Stimulated activated CD4-positive, alpha-beta T cell treated with anti-CD3 and anti-CD28 coated beads, Interleukin-2, amount 100 ng/mL, for 4 hours (primary cell): ENCODE measurements around the gene VAV1.
"Not testable (repeated sequence)": the region's sequence is repeated elsewhere in the genome, so short reads cannot be mapped to it uniquely, and the experiment has no call there.

Source experiments
- DNase-seq: peaks from one replicate; pipeline ENCODE4 v3.0.0-alpha.2; 2020; ENCODE audit warnings: low read depth

VAV1 gene

DNA sequence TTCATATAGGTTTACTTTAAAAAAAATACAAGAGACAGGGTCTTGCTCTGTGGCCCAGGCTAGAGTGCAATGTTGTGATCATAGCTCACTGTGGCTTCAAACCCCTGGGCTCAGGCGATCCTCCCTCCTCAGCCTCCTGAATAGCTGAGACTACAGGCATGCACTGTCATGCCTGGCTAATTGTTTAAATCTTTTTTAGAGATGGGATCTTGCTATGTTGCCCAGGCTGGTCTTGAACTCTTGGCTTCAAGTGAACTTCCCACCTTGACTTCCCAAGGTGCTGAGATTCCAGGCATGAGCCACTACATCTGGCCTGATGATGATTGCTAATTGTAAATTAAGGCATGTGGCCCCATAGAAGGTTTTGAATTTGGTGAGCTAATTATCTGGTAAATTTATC is 79.5 kb downstream of the VAV1 start:
- no peak for DNase-seq

DNA sequence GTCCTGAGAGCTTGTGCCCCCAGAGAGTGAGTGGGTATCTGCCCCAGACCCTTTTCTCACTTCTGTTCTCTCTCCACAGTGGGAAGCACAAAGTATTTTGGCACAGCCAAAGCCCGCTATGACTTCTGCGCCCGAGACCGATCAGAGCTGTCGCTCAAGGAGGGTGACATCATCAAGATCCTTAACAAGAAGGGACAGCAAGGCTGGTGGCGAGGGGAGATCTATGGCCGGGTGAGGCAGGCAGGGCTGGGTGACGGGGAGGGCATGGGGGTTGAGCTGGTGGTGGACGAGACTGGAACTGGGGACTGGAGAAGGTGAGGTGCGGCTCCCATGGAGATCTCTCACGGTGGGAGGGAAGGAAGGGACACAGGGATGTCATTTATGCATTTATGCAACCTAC is 81.4 kb downstream of the VAV1 start:
- no peak for DNase-seq

DNA sequence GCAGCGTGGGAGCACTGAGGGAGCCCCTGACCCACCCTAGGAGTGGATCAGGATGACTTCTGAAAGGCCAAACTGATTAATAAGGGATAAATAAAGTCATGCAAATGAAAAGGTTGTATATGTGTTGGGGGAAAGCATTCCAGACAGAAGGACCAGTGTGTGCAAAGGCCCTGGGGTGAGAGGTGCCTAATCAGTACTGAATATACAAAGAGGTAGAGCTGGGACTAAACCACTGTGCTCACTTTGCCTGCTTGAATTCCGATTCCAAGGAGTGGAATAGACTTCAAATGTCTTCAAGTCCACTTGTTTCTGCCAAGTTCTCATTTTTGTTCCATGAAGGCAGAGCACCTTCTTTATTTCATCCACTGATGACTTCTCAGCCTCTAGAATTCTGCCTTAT is 82.2 kb downstream of the VAV1 start:
- DNase-seq = no peak

GRCh38 chr19:6856749-6857372 is 84.4 kb downstream of the VAV1 start:
- no peak for DNase-seq

DNA sequence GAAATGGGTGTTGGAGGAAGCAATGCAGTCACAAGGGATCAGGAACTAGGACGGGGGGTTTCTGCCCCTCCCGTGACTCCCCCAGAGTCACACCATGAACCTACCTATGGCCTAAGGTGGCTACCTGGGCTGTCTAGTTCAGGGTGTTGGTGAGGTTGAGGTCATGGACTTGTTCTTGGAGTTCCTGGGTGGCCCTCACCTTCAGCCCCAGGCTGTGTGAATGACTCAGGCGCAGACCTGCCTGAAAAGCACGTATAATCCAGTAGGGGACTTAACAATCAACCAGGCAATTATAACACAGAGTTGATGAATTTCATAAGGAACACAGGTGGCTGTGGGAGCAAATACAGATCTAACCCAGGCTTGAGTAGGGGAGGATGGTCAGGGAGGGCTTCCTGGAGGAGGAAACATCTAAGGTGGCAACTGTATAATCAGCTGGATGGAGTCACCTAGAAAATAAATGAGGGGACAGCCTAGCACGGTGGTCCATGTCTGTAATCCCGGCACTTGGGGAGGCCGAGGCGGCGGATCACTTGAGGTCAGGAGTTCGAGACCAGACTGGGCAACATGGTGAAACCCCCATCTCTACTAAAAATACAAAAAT is 89.3 kb downstream of the VAV1 start:
- DNase-seq = no peak

DNA sequence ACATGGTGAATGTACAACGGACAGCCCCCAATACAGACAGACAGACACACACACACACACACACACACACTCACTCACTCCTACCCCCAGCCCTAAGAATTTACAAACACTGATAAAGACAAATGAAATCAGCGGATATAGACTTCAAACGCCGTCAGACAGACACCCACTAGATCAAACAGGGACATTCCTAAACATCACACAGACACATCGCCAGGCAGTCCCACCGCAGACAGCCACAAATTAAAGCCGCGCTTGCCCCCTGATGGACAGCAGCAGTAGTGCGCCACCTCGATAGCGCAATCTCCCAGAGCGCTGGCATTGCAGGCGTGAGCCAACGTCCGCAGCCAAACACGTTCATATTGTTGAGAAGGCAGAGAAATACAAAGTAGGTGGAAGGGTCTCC is 90.2 kb downstream of the VAV1 start:
- peak; percentile 87 for DNase-seq

GRCh38 chr19:6864325-6864940 is 91.9 kb downstream of the VAV1 start:
- DNase-seq = no peak

DNA sequence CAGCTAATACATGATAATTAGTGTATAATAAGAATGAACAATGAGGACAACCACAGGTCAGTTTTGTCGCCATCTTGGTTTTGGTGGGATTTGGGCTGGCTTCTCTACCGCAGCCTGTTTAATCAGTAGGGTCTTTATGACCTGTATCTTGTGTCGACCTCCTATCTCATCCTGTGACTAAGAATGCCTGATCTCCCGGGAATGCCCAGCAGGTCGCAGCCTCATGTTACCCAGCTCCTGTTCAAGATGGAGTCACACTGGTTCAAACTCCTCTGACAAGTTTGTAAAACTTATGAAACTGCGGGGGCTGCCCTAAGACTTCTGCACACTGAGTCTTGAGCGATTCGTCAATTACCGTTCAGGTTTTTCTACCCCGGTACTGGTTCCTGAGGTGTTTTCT is 93.3 kb downstream of the VAV1 start:
- no peak for DNase-seq

GRCh38 chr19:6866741-6867151 is 94.2 kb downstream of the VAV1 start:
- DNase-seq = no peak

DNA sequence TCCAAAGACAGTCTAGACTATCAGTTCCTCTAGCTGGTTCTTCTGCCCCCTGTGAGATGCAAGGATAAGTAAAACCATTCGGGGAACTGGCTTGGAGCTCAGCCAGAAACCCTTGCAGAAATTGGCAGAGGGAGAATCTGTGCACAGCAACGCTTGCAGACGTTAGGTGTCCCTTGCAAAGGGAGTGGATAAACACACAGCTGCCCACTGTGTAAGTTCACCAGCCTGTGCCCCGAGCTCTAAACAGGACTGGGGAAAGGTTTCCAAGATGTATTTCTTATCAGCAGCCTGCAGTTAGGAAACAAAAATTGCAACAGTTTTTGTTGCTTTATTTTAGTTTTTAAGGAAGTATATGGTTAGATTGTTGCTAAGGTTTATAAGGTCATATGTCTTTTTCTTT is 95.8 kb downstream of the VAV1 start:
- no peak for DNase-seq

DNA sequence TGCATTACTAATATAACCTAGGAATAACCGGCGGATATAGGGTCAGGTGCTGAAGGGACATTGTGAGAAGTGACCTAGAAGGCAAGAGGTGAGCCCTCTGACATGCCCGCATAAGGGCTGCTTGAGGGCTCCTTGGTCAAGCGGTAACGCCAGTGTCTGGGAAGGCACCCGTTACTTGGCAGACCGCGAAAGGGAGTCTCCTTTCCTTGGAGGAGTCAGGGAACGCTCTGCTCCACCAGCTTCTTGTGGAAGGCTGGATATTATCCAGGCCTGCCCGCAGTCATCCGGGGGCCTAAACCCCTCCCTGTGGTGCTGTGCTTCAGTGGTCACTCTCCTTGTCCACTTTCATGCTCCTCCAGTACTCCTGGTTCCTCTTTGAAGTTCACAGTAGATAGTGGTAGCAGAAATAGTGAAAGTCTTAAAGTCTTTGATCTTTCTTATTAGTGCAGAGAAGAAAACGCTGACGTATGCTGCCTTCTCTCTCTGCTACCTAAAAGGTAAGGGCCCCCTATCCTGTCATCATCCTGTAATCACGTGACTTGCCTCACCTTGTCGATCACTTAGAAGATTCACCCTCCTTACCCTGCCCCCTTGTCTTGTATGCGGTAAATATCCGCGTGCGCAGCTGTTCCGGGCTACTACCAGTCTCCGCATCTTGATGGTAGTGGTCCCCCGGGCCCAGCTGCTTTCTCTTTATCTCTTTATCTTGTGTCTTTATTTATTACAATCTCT is 96.8 kb downstream of the VAV1 start:
- DNase-seq = not testable (repeated sequence)

- no peak for DNase-seq
These were observed 101.4 kb downstream of the VAV1 start for GRCh38 chr19:6873708-6874431.

DNA sequence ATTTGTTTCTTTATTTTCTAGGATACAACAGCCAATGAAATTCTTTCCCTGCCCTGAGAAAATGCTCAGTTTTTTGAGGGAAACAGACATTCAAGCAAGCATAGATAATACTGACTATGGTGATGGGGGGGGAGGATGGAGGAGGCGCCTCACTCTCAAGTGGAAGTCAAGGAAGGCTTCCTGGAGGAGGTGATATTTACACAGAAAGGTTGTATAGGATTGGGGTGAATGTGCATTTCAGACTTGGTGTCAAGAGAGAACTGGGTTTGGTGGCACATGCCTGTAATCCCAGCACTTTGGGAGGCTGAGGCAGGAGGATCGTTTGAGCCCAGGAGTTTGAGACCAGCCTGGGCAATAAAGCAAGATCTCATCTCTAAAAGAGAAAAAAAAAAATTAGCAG is 102.7 kb downstream of the VAV1 start:
- no peak for DNase-seq

- DNase-seq = no peak
These were observed 104.2 kb downstream of the VAV1 start for GRCh38 chr19:6876748-6877147.

- DNase-seq = no peak
These were observed 105.3 kb downstream of the VAV1 start for GRCh38 chr19:6877766-6878165.

GRCh38 chr19:6886277-6886897 is 113.9 kb downstream of the VAV1 start:
- DNase-seq = no peak

DNA sequence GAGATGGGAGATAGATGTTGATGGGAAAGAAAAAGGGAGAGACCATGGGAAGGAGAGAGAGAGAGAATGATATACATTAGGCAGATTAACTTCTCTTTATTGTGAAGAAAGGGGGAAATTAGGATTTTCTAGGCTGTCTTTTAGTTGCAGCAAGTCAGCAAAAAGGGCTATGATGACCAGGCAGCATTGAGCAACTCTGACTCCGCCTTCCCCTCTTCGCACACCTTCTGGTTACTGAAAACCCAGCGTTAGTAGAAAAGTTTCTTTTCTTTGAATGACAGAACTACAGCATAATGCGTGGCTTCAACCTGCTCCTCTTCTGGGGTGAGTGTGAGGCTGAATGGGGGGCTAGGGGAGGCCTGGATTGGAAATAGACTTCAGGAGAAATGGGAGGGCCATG is 114.8 kb downstream of the VAV1 start, which contains the start of gene ADGRE1:
Gene ADGRE1 (plus strand): TSS at position 264 of the 400 bp plus-strand sequence. CDS start 30 bp downstream, at position 294.
- DNase-seq = no peak

GRCh38 chr19:6888967-6889366 is 116.5 kb downstream of the VAV1 start:
- DNase-seq = no peak

DNA sequence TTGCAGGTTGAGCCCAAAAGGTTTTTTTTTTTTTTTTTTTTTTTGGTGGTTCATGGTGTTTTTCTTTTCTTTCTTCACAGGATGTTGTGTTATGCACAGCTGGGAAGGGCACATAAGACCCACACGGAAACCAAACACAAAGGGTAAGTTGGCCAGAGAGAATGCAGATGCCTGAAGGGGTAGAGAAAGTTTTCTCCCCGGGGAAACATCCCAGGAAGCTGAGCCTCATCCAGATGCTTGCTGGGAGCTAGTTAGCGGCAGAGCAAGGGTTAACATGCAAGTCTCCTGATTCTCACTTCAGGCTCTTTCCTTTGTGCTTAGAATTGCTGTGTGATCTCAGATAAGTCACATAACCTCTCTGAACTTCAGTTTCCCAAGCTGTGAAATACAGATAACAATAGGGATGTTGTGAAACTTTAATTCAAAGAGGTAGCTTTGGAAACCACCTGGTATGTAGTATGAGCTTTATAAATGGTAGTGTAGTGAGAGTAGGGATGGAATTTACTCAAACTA is 117.9 kb downstream of the VAV1 start:
- no peak for DNase-seq

GRCh38 chr19:6890938-6891337 is 118.4 kb downstream of the VAV1 start:
- peak; percentile 18 for DNase-seq

DNA sequence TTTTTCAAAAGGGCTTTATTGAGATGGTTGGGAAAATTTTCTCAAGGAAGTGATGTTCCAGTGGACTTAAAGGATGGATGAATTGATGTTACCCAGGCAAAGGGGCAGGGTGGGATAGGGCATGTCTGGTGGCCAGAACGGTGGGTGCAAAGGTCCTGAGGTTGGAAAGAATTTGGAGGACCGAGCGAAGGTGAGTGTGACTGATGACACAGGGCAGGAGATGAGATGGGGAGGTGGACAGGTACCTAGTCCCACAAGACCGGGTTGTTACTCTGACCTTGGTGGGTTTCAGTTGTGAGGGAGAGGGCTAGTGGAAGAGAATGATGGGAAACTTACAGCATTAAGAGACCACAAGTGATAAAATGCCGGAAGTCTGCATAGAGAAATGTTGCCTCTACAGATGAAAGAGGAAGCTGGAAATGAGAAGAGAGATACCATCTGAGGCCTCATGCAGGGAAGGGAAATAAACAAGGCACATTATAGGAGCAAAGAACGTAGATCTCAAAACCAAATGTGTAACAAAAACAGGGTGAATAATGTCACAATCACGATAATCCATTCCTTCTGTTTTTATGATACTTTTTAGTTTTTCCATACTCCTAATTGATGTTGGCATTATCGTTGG is 119.4 kb downstream of the VAV1 start:
- no peak for DNase-seq
